ENCODE results near the gene PZP.

The PZP gene

DNA sequence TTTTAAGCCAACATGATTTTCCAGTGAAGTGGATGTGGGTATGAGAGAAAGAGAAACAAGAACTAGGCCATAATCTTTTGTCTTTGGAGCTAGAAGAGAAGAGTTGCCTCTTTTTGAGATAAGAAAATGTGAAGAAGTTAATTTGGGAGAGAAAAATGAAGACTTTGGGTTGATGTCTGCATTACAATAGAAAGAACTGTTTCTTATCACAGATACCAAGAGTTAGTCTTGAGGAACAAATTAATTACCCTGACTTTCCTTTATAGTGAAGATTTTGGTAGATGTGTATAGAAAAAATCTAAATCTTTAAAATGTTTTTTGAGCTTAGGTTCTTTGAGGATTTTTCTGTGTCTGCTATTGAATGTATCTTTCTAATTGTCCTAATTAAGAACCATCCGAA, 96.7 kb downstream of the PZP start:
- H3K36me3 Mint-ChIP-seq (ENCODE audit: low read depth), result peaks cover 57% of the 10 kb centered on the region
- intact Hi-C loops (cut with micrococcal nuclease), result no loop called here
- no peaks in the 10 kb centered on the region for H3K27me3 Mint-ChIP-seq
- no peak overlapping the region for H3K4me3 Mint-ChIP-seq
- H3K9me3 Mint-ChIP-seq, result peaks cover 8% of the 10 kb centered on the region
- peak overlapping the region; percentile 15 for H3K27ac Mint-ChIP-seq
- peaks cover 39% of the 10 kb centered on the region for H3K4me1 Mint-ChIP-seq (ENCODE audit: low read depth)

DNA sequence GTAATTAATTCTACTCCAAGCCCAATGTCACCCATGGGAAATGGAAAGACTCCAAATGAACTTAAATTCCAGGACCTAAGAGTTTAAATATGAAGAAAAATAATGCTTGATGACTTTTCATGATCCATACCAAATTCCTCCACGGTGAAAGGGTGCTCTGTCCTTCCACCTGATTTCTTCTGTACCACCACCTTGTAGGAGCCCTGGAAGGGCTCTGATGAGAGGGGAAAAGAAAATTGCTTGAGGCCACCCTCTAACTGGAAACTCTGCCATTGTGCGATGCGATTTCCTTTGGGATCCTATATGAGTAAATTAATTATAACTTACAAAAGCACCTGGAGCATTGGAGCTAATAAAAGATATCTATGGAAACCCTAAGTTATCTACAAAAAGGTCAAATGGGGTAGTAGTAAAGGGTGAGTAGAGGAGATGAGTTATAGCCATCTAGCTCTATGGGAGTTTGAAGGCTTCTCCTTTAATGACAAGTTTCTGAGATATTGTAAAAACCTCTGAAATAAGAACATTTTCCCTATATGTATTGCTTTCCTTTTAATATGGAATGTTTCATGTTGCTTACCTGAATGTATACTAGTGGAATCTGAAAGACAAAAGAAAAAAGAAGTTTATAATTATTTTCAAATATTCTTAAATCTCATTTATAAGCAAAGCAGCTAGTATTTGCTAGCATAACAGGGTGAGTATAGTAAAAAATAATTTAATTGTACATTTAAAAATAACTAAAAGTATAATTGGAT, 98.3 kb downstream of the PZP start:
- Mint-ChIP-seq H3K4me3 (no peak overlapping the region), H3K4me1 (ENCODE audit: low read depth) (peaks cover 23% of the 10 kb centered on the region), H3K27me3 (no peaks in the 10 kb centered on the region), H3K27ac (no peak overlapping the region), H3K9me3 (peaks cover 8% of the 10 kb centered on the region), H3K36me3 (ENCODE audit: low read depth) (peaks cover 62% of the 10 kb centered on the region)
- intact Hi-C loops (cut with micrococcal nuclease), result no loop called here

DNA sequence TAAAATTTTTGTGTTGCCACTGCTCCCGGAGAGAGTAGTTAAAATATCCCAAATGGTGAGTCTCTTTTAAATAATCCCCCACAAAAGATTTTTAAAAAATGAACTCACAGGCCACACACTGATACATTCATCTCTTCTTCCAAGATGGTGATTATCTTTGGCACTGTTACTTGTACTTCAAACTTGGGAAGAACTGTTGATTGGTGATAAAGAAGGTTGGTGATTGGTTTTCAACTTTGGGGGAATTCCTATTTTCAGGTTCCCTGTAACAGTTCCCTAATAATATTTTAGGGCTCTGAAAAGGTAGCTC, 99.0 kb downstream of the PZP start:
- Mint-ChIP-seq H3K4me1 (ENCODE audit: low read depth) (peaks cover 22% of the 10 kb centered on the region), H3K36me3 (ENCODE audit: low read depth) (peaks cover 62% of the 10 kb centered on the region), H3K4me3 (no peak overlapping the region), H3K27me3 (no peaks in the 10 kb centered on the region), H3K9me3 (peaks cover 8% of the 10 kb centered on the region), H3K27ac (no peak overlapping the region)
- intact Hi-C loops (cut with micrococcal nuclease), result no loop called here

DNA sequence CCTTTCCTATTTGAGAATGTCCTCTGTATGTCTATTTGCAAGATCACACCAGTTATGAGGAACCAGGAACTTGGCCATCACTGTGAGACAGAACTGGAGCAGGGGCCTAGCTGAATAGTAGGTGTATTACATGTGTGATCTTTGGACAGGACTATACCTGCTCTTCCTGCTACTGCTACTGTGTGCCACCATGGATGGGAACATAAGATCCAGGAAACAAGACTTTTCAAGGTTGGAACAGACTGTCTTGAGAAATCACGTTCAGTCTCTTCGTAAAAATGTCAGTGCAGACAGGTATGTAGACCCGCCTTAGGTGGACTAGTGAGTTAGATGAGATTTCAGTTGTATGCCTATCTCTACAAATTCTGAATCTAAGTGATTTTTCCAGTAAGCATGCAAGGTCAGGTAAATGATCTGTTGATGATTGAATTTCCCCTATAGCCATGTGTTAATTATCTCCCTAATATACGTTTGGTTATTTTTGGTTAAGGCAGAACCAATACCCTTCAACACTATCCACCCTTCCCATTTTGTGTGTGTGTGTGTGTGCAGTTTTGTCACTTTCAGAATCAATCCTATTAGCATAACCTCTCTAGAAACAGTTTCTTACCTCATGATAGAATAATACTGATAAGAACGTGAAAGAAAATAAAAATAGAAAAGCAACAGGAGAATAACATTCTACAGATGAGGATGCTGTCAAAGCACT, 99.5 kb downstream of the PZP start:
- Mint-ChIP-seq H3K27me3 (no peaks in the 10 kb centered on the region), H3K4me1 (ENCODE audit: low read depth) (peaks cover 26% of the 10 kb centered on the region), H3K36me3 (ENCODE audit: low read depth) (peaks cover 65% of the 10 kb centered on the region), H3K9me3 (peaks cover 8% of the 10 kb centered on the region), H3K27ac (no peak overlapping the region), H3K4me3 (no peak overlapping the region)
- intact Hi-C loops (cut with micrococcal nuclease), result no loop called here

DNA sequence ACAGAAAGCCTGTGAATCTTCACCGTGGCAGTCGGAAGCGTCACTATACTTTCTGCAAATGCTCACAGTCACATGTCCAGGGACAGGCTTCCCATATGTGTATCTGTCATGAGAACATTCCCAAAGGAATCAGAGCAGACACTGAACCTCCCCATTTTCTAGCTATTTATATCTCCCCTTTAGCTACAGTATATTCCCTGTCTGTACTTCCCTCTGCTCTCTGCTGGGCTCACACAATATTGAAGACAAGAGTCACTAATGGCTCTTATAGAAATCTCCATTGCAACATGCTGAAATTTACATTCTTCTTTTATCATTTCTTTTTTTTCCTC, 100.7 kb downstream of the PZP start:
- Mint-ChIP-seq H3K36me3 (ENCODE audit: low read depth) (peaks cover 60% of the 10 kb centered on the region), H3K4me1 (ENCODE audit: low read depth) (peaks cover 21% of the 10 kb centered on the region), H3K27me3 (no peaks in the 10 kb centered on the region), H3K27ac (no peak overlapping the region), H3K4me3 (no peak overlapping the region), H3K9me3 (peaks cover 4% of the 10 kb centered on the region)
- intact Hi-C loops (cut with micrococcal nuclease), result no loop called here

DNA sequence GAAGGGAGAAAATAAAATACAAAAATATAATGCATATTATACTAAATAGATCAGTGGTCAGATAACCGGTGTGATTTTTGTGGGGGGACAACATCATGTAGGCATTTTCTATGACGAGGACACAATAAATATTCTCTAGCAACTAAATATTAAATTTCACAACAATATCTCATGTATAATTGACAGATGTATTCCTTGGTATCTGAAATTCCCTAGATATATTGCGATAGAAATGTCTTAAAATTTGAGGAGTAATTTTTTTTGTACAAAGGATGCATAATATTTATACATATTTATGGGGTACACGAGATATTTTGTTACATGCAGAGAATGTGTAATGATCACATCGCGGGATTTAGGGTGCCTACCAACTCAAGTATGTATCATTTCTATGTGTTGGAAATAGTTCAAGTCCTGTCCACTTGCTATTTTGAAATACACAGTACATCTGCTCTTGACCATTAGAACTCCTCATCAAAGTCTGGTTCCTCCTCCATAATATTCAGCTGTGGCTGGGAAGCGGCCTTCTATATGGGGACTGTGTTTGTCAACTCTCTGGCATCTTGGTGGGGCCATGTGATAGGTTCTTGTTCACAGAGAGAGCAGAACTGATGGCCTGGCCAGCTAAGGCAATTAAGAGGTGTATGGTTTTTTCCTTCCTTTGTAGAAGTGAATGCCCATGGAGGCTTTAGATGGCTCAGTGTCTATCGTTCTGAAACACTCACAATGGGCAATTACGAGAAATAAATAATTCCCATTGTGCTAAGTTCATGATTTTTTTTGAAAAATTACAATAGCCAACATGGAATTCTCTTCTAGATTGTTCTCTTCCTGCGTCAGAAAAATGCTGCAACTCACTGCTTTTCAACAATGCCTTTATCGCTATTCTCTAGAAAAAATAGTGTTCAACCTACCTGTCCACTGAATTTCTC, 101.3 kb downstream of the PZP start:
- Mint-ChIP-seq H3K36me3 (ENCODE audit: low read depth) (peaks cover 54% of the 10 kb centered on the region), H3K27me3 (no peaks in the 10 kb centered on the region), H3K4me3 (no peak overlapping the region), H3K27ac (no peak overlapping the region), H3K9me3 (no peaks in the 10 kb centered on the region), H3K4me1 (ENCODE audit: low read depth) (peaks cover 15% of the 10 kb centered on the region)
- intact Hi-C loops (cut with micrococcal nuclease), result no loop called here

DNA sequence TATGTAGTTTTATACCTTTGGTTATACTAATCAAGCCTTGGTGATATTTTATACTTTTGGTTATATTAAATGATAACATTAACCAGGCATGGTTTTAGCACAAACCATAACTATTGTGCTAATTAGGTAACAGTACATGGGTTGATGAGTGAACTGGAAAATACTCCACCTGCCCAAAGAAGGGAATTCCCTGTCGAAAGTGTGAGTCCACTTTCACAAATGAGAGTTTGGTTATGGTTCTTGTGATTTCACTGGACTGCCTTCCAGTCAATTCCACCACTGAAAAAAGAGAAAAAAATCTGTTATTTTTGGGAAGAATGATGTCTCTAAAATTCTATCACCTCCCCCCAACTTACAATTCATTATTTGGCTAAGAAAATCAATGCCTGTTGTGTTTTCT, 102.1 kb downstream of the PZP start:
- intact Hi-C loops (cut with micrococcal nuclease), result no loop called here
- H3K4me3 Mint-ChIP-seq, result no peak overlapping the region
- no peaks in the 10 kb centered on the region for H3K27me3 Mint-ChIP-seq
- H3K9me3 Mint-ChIP-seq, result no peaks in the 10 kb centered on the region
- no peak overlapping the region for H3K27ac Mint-ChIP-seq
- peaks cover 9% of the 10 kb centered on the region for H3K4me1 Mint-ChIP-seq (ENCODE audit: low read depth)
- H3K36me3 Mint-ChIP-seq (ENCODE audit: low read depth), result peaks cover 50% of the 10 kb centered on the region

DNA sequence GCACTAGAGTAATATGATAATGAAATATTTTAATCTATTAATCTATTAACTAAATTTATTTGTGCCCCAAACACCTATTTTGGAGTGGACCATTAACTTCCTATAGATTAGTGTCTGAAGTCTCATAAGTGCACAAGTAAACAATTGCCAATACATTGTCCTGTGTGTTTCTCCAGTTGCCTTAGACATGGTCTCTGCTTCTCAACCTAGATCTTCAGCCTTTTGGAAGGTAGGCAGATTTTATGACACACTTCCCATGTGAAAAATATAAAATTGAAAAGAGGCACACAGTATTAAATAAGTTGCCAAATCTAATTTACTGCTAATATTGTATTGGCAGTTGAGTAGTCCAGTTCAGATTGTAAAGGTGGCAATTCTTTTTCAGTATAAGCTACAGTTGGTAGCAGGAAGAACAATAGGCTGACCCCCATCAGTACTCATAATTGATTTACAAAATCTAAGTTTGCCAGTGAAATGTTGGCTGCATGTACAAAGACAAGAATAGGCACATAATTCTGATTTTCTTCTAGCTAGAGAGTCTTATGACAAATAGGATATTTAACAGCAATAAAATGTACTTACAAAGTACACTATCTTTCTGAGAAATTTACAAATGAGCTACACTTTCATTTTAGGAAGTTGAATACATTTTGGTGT, 103.3 kb downstream of the PZP start:
- intact Hi-C loops (cut with micrococcal nuclease), result no loop called here
- no peak overlapping the region for H3K27ac Mint-ChIP-seq
- H3K9me3 Mint-ChIP-seq, result no peaks in the 10 kb centered on the region

DNA sequence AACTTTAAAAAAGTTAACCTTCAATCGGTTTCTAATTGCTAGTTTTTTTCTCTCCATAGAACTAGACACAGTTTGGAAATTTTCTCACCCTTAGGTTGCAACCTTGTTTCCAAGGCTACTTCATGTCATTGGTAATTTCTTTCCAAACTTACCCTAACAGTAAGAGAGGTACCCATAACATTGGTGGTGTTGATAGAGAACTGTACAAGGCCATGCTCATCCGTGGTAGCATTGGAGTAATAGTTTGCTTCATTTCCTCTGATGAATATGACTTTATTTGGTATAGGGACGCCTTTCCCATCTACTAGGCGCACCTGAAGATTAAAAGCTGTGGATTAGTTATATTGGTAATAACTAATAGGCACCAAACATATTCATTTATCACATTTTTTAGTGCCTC, 104.1 kb downstream of the PZP start:
- intact Hi-C loops (cut with micrococcal nuclease), result no loop called here
- H3K9me3 Mint-ChIP-seq, result no peaks in the 10 kb centered on the region
- peaks cover 8% of the 10 kb centered on the region for H3K4me1 Mint-ChIP-seq (ENCODE audit: low read depth)
- no peaks in the 10 kb centered on the region for H3K27me3 Mint-ChIP-seq
- H3K27ac Mint-ChIP-seq, result no peak overlapping the region
- peaks cover 50% of the 10 kb centered on the region for H3K36me3 Mint-ChIP-seq (ENCODE audit: low read depth)
- H3K4me3 Mint-ChIP-seq, result no peak overlapping the region

More for the DNA sequence above, 103.3 kb downstream of the PZP start:
- Mint-ChIP-seq H3K36me3 (ENCODE audit: low read depth) (peaks cover 52% of the 10 kb centered on the region), H3K4me1 (ENCODE audit: low read depth) (peaks cover 8% of the 10 kb centered on the region), H3K27me3 (no peaks in the 10 kb centered on the region), H3K4me3 (no peak overlapping the region)

DNA sequence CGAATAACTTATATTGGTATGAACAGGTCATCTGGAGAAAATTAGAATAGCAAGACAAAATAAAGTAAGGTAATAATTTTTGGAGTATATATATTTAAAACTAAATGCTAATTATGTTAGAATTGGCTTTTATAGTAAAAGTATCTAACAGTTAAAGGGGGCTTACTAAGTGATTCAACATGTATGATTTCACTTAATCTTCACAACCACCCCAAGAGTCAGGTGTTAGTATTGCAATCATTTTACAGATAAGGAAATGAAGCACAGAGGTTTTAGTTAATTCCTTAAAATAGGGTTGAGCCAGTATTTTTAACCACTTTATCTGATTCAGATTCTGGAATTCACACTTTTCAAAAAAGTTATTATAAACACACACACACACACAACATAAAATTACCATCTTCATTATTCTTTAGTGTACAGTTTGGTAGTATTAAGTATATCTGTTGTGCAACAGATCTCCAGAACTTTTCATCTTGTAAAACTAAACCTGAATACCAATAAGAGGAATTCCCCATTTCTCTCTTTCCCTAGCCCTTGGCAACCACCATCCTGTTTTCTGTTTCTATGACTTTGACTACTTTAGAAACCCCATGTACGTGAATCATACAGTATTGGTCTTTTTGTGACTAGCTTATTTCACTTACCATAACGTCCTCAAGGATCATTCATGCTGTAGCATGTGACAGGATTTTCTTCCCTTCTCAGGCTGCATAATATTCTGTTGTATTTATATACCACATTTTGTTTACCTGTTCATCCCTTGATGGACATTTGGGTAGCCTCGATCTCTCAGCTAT, 104.9 kb downstream of the PZP start:
- intact Hi-C loops (cut with micrococcal nuclease), result no loop called here
- Mint-ChIP-seq H3K4me3 (no peak overlapping the region), H3K27ac (no peak overlapping the region), H3K4me1 (ENCODE audit: low read depth) (peaks cover 8% of the 10 kb centered on the region), H3K9me3 (no peaks in the 10 kb centered on the region), H3K36me3 (ENCODE audit: low read depth) (peaks cover 50% of the 10 kb centered on the region), H3K27me3 (no peaks in the 10 kb centered on the region)

DNA sequence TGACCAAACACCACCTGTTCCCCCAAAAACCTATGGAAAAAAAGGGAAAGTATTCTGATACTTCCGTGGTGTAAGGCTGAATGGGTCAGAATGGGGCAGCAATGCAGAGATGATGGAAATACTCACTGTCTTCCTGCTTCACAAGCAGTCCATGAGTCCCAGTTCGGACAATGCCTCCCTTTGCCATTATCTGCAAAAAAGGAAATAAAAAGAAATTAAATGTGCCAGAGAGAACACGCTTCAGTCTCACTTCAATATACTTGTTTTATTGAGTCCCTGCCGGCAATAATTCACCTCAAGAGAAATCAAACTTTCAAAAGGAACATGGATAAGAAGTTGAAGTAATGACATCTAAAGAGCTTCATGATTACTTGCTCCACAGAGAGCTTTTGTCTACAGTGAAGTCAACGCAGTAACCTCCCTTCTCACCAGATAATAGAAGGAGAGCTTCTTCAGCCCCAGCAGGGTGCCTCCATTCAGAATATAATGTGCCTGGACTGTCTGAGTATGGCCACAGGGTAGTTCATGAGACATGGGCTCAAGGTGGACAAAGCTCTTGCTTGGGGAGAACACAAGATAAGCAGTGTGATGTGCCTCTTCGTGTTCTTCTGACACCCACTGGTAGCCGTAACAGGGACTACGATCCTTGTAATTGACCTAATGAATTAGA, 107.0 kb downstream of the PZP start:
- Mint-ChIP-seq H3K4me1 (ENCODE audit: low read depth) (peaks cover 15% of the 10 kb centered on the region), H3K9me3 (no peaks in the 10 kb centered on the region), H3K27me3 (no peaks in the 10 kb centered on the region), H3K36me3 (ENCODE audit: low read depth) (peaks cover 47% of the 10 kb centered on the region), H3K4me3 (no peak overlapping the region), H3K27ac (no peak overlapping the region)
- intact Hi-C loops (cut with micrococcal nuclease), result no loop called here

DNA sequence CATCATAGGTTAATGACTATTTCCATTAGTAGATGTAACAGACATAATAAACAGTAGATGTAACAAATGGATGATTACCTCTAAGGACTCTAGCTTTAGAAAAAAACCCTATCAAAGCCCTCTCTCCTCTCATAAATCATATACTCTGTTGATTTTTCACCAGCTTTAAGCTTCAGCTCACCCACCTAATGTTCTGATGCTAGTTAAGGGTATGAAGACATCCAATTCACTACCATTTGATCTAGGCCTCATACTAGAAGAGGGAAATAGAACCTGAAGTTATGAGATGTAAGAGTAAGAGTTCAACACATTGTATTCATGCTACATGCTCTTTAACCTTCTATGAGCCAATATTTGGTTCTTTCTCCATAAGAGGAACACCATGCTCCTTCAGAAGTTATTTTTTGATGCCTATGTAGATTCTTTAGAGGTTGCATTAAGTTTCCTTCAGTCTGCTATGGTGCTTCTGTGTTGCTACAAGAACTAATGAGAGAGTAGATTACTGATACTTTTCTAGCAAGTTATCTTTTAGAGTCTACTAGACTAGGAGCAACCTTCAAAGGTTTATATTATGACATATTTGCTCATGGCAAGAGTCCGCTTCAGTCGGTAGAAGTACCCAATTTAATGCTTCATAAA, 108.5 kb downstream of the PZP start:
- Mint-ChIP-seq H3K9me3 (no peaks in the 10 kb centered on the region), H3K27ac (no peak overlapping the region), H3K4me3 (no peak overlapping the region), H3K4me1 (ENCODE audit: low read depth) (peaks cover 15% of the 10 kb centered on the region), H3K27me3 (no peaks in the 10 kb centered on the region), H3K36me3 (ENCODE audit: low read depth) (peaks cover 48% of the 10 kb centered on the region)
- intact Hi-C loops (cut with micrococcal nuclease), result no loop called here

Data from dendritic cell treated with granulocyte-macrophage colony-stimulating factor and Interleukin-4, amounts not matched to agents 40 ng/mL and 50 ng/mL, for 4 days (primary cell).